SK-N-MC (cell line): ENCODE measurements around the gene MIOS.
A peak's percentile ranks its signal among the peaks of the same experiment; 100 is the strongest.

Experiments used
- DNase-seq: peaks from one replicate; pipeline ENCODE4 v3.0.0-alpha.2; 2011; ENCODE audit warnings: low read depth, low spot score
- H3K27ac ChIP-seq: fragments of 200-600 bp; sonication (generic); 2 replicates; pipeline ENCODE4 v1.5.1; 2016; ENCODE audit warnings: mixed run types
- H3K36me3 ChIP-seq: fragments of 200-600 bp; sonication (generic); 2 replicates; pipeline ENCODE4 v1.6.1; 2017; ENCODE audit warnings: antibody characterized with exemption, low read length, mixed read lengths; ENCODE audit not compliant: insufficient read depth
- H3K4me3 ChIP-seq: fragments of 200-600 bp; sonication (generic); 2 replicates; pipeline ENCODE4 v1.5.1; 2016
- H3K9ac ChIP-seq: fragments of 200-600 bp; sonication (generic); 2 replicates; pipeline ENCODE4 v1.8.0; 2017; ENCODE audit warnings: mixed run types, mixed read lengths; ENCODE audit not compliant: insufficient read length
- H3K9me3 ChIP-seq: fragments of 200-600 bp; sonication (generic); 2 replicates; pipeline ENCODE4 v1.6.1; 2017; ENCODE audit warnings: low read depth, mild to moderate bottlenecking, antibody characterized with exemption, low read length, moderate library complexity, mixed read lengths
- EZH2 ChIP-seq: fragments of 200-600 bp; sonication (generic); IDR thresholded peaks from one replicate; pipeline ENCODE4 v1.6.1; 2017; ENCODE audit warnings: antibody characterized with exemption
- FOXP2 ChIP-seq: optimal IDR thresholded peaks from 2 replicates; pipeline ENCODE3; 2011; ENCODE audit warnings: mild to moderate bottlenecking, moderate library complexity; ENCODE audit not compliant: insufficient read depth; ENCODE audit errors: extremely low read length, control extremely low read depth
- POLR2AphosphoS5 ChIP-seq: IDR thresholded peaks from 2 replicates; pipeline ENCODE4 v1.6.1; 2012; ENCODE audit warnings: mild to moderate bottlenecking, low read depth, low read length, borderline replicate concordance

Gene MIOS

DNA sequence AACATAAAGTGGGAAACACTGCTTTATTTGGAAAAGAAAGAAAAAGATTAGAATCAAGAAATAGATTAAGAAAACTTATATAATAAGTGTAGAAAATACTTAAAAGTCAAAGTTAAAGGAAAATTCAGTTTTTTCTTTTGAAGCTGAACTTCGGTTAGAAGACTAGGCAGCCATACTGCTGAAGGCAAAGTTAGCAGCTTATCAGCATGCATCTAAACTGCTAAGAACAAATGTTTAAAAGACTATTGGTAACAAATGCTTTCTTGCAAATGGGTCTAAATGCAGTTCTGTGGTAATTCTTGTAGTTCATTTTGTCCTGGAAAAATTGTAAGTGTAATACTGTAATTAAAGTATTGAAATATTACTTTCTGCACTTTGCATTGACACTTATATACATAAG is 18.0 kb downstream of the MIOS start:
- DNase-seq, result no peak
- Histone ChIP-seq H3K36me3 (no peaks in the 10 kb centered on the region), H3K9me3 (no peaks in the 10 kb centered on the region), H3K9ac (no peak overlapping the region), H3K27ac (no peak overlapping the region), H3K4me3 (no peak overlapping the region)
- TF ChIP-seq EZH2 (no peak), POLR2AphosphoS5 (no peak), FOXP2 (no peak)

GRCh38 chr7:7585241-7585928 is 18.7 kb downstream of the MIOS start:
- no peak overlapping the region for H3K27ac ChIP-seq
- H3K36me3 ChIP-seq, result no peaks in the 10 kb centered on the region
- no peak overlapping the region for H3K9ac ChIP-seq
- H3K9me3 ChIP-seq, result no peaks in the 10 kb centered on the region
- no peak for DNase-seq
- H3K4me3 ChIP-seq, result no peak overlapping the region
- no peak for TF ChIP-seq EZH2
- TF ChIP-seq POLR2AphosphoS5, result no peak
- TF ChIP-seq FOXP2, result no peak

DNA sequence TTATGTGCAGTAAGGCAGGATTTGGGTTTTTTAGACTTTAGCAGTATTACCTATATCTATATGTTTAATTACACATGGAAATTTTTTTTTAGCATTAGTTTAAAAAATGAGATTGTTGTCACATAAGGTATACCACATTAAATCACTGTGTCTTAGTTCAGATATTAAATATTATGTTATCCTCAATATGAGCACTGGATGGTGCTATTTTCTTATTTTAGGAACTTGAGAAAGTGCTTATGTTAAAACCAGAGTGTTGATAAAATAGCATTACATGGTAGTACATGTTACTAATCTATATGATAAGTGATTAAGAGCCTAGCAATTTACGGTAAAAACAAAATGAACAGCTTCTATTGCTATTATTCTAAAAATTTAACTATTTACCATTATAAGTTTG is 28.8 kb downstream of the MIOS start:
- Histone ChIP-seq H3K9ac (no peak overlapping the region), H3K9me3 (no peaks in the 10 kb centered on the region), H3K36me3 (peaks cover 5% of the 10 kb centered on the region; the same call in 1 of the 2 replicates), H3K4me3 (no peak overlapping the region), H3K27ac (no peak overlapping the region)
- TF ChIP-seq FOXP2, result no peak
- peak; percentile 14 for DNase-seq

- Histone ChIP-seq H3K4me3 (no peak overlapping the region), H3K9ac (no peak overlapping the region), H3K36me3 (peaks cover 5% of the 10 kb centered on the region; the same call in 1 of the 2 replicates), H3K27ac (no peak overlapping the region), H3K9me3 (no peaks in the 10 kb centered on the region)
- no peak for DNase-seq
- TF ChIP-seq FOXP2, result no peak
- no peak for TF ChIP-seq POLR2AphosphoS5
- no peak for TF ChIP-seq EZH2
Observed at GRCh38 chr7:7596176-7596575, 29.5 kb downstream of the MIOS start.

GRCh38 chr7:7607010-7607409 is 40.3 kb downstream of the MIOS start:
- no peak overlapping the region for H3K9ac ChIP-seq
- no peaks in the 10 kb centered on the region for H3K9me3 ChIP-seq
- no peak for DNase-seq
- H3K4me3 ChIP-seq, result no peak overlapping the region
- no peaks in the 10 kb centered on the region for H3K36me3 ChIP-seq
- TF ChIP-seq EZH2 (no peak), POLR2AphosphoS5 (no peak), FOXP2 (no peak)
- H3K27ac ChIP-seq, result no peak overlapping the region

- Histone ChIP-seq H3K9ac (no peak overlapping the region), H3K9me3 (no peaks in the 10 kb centered on the region), H3K4me3 (no peak overlapping the region), H3K36me3 (no peaks in the 10 kb centered on the region), H3K27ac (no peak overlapping the region)
- no peak for DNase-seq
- TF ChIP-seq POLR2AphosphoS5 (no peak), FOXP2 (no peak), EZH2 (no peak)
Observed at GRCh38 chr7:7609330-7609729, 42.6 kb downstream of the MIOS start.

GRCh38 chr7:7612519-7612918 is 45.8 kb downstream of the MIOS start:
- Histone ChIP-seq H3K27ac (no peak overlapping the region), H3K4me3 (no peak overlapping the region), H3K36me3 (no peaks in the 10 kb centered on the region), H3K9me3 (no peaks in the 10 kb centered on the region), H3K9ac (no peak overlapping the region)
- TF ChIP-seq FOXP2, result no peak
- TF ChIP-seq EZH2, result no peak
- TF ChIP-seq POLR2AphosphoS5, result no peak
- no peak for DNase-seq

DNA sequence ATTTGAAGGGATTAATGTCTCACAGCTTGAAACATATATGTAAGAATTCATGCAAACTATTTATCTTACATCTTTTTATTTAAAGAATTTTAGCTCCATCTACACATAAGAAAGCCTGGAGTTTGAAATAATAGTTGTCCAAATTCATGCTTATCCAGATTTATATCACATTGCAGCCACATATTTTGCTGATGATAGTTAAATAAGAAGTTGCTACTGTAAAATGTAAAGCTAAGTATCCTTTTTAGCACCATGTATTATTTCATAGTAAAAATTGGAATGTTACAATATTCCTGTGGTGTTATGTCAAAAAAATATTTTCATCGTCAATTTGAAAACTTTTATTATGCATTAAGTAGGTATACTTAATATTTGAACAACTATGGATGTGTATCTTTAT is 46.5 kb downstream of the MIOS start:
- TF ChIP-seq FOXP2 (no peak), EZH2 (no peak), POLR2AphosphoS5 (no peak)

More for the DNA sequence above, 46.5 kb downstream of the MIOS start:
- no peak overlapping the region for H3K27ac ChIP-seq
- no peak overlapping the region for H3K9ac ChIP-seq
- no peaks in the 10 kb centered on the region for H3K36me3 ChIP-seq
- no peaks in the 10 kb centered on the region for H3K9me3 ChIP-seq
- no peak for DNase-seq
- no peak overlapping the region for H3K4me3 ChIP-seq
